GM20000 (cell line): ENCODE measurements around the gene SLC22A12.
"Not testable (repeated sequence)": the region's sequence is repeated elsewhere in the genome, so short reads cannot be mapped to it uniquely, and the experiment has no call there.

Experiments used
- DNase-seq: peaks from one replicate; pipeline ENCODE4 v3.0.0; 2012; ENCODE audit warnings: low spot score
- TF ChIP-seq, protein P1 (sequence below): IDR thresholded peaks from 2 replicates; pipeline ENCODE4 v1.5.1; 2012; ENCODE audit warnings: mild to moderate bottlenecking, control low read depth; ENCODE audit errors: extremely low read depth, missing control alignments

Gene SLC22A12

DNA sequence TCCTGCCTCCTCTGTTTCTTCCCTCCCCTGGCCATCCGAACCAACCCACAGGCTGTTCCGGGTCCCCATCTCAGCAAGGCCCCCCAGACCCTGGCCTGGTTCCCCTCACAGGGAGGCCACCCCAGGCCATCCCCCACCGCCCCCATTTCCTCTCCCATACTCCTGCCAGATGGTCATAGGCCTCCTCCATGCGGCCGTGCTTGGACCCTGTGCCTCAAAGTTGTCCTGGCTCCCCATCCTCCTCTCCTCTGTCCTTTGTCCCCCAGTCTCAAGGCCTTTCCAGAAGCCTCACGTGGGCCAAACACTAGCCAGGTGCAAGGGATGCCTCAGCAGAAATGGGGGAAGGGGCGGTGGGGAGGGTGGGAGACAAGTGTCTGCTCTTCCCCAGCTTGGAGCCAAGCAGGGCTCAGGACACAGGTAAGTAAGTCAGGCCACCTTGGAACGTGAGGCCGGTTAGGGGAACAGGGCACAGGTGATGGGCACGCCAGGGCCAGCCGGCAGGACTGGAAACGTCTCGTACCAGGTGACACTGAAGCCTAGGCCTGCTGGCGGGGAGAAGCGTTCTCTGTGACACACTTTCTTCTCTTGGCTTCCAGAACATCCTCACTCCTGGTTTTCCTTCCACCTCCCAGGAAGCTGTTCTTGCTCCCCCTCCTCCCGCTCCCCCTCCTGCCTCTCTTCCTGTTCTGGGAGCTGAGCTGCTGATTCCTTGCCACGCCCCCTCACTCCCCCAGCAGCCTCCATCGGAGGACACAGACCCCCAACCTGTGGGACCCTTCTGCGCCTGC is 31.5 kb upstream of the SLC22A12 start:
- DNase-seq, result no peak
- TF ChIP-seq, protein P1, sequence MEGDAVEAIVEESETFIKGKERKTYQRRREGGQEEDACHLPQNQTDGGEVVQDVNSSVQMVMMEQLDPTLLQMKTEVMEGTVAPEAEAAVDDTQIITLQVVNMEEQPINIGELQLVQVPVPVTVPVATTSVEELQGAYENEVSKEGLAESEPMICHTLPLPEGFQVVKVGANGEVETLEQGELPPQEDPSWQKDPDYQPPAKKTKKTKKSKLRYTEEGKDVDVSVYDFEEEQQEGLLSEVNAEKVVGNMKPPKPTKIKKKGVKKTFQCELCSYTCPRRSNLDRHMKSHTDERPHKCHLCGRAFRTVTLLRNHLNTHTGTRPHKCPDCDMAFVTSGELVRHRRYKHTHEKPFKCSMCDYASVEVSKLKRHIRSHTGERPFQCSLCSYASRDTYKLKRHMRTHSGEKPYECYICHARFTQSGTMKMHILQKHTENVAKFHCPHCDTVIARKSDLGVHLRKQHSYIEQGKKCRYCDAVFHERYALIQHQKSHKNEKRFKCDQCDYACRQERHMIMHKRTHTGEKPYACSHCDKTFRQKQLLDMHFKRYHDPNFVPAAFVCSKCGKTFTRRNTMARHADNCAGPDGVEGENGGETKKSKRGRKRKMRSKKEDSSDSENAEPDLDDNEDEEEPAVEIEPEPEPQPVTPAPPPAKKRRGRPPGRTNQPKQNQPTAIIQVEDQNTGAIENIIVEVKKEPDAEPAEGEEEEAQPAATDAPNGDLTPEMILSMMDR, result no peak

DNA sequence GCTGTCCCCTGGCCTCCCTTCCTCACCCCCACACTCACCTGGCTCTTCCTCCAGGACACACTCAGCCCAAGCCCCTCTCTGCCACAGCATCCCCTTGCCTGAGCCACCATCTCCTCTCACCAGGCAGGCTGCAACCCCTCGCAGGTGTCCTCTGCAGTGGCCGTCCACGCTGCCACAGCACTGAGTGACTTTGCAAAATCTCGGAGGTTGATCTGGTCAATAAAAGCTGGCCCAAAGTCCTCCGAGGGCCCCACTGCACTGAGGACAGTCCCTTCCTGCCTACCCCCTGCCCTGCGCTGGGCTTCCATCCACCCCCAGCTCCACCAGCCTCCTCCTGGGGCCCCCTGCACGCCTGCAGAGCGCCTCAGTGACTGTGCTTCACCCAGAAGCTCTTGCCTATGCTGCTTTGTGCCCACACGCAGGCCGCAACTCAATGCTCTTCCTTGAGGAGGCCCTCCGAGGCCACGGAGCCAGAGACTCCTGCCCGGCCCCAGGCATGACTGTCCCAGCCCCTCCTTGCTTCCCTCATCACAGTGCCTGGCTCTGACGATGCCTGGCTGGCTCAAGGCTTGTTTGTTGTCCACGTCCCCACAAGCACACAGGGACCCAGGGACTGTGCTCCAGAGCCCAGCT is 30.8 kb upstream of the SLC22A12 start:
- TF ChIP-seq, protein P1, result no peak
- DNase-seq, result no peak

DNA sequence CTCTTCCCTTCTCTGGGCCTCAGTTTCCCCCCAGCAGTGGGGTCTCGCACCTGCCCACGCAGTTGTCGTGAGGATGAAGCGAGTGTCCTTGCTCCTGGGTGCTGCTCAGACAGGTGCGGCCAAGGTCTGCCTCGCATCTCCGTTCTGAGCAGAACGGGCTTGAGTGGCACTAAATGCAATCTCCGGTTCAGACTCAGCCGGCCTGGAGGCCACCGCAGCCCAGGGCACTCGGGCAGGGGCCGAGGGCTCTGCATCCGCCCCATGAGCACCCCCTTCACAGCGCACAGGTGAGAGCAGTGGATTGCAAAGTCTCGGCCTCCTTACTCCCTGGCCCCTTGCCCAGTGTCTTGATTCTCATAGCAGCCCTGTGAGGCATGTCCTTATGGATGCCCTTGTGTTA is 30.1 kb upstream of the SLC22A12 start:
- TF ChIP-seq, protein P1, result no peak
- DNase-seq, result no peak

DNA sequence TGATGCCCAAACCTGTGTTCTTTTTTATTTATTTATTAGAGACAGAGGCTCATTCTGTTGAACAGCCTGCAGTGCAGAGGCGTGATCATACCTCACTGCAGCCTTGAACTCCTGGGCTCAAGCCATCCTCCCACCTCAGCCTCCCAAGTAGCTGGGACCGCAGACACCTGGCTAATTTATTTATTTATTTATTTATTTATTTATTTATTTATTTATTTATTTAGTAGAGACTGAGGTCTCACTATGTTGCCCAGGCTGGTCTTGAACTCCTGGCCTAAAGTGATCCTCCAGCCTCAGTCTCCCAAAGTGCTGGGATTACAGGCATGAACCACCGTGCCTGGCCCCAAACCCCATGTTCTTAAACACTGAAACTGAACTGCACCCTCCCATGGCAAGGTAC is 29.6 kb upstream of the SLC22A12 start:
- not testable (repeated sequence) for DNase-seq

DNA sequence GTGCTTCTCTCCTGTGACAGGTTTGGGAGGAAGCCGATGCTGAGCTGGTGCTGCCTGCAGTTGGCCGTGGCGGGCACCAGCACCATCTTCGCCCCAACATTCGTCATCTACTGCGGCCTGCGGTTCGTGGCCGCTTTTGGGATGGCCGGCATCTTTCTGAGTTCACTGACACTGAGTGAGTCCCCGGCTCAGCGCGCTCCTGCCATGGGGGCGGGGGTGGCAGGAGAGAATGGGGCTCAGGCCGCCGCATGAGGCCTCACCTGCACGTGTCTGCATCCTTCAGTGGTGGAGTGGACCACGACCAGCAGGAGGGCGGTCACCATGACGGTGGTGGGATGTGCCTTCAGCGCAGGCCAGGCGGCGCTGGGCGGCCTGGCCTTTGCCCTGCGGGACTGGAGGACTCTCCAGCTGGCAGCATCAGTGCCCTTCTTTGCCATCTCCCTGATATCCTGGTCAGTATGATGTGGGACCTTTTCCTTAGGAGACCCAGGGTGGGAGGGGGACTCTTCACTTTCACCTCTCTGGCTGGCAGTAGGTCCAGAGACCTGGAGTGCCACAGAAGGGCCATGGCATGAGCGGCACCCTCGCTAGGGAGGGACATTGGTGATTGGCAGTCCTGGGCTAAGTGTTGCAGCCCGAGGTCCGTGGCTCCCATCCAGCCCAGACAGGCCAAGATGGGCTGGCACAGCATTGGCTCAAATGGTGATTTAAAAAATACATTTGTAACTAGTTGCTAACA is 28.9 kb upstream of the SLC22A12 start:
- no peak for DNase-seq
- TF ChIP-seq, protein P1, result no peak

DNA sequence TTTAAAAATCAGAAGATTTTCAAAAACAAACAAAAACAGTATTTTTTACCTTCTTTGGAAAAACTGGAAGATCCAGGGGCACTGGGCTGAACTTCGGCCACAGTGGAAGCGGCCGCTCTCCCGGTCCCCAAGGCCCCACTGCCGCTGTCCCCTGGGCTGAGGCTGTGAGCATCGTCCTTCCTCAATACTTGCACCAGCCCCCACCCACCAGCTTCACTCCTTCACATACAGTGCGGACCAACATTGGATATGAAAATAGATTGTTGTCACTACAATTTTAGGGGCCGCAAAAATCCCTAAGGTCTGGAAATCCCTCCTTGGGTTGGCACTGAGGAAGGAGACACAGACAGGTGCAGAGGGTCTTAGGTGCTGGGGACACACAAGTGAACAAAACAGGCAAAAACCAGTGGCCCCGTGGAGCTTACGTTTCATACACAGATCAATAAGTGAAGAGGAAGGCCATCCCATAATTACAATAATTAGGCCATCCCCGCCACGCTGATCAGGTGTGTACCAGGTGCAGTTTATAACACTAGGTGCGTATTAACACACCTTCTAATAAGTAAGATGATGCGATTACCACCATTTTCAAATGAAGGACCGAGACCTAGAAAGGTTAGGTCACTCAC is 28.2 kb upstream of the SLC22A12 start:
- TF ChIP-seq, protein P1, result no peak
- no peak for DNase-seq

DNA sequence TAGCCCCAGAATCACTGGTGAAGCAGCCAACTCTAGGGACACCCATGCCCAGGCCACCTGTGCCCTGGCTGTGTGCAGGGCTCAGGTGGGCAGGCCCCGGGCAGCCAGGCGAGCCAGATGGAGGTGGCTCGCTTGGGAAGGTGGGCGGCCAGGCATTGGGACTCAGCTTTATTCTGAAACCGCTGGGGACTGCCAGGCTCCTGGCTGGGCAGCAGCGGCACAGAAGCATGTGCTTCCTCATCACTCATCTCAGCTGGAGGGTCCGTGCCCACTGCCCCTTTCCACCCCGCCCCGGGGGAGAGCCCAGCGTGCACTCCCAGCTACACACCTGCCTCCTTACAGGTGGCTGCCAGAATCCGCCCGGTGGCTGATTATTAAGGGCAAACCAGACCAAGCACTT is 27.1 kb upstream of the SLC22A12 start:
- DNase-seq, result no peak
- TF ChIP-seq, protein P1, result no peak
